ENCODE measurements around the gene EPHA2.

The EPHA2 gene

DNA sequence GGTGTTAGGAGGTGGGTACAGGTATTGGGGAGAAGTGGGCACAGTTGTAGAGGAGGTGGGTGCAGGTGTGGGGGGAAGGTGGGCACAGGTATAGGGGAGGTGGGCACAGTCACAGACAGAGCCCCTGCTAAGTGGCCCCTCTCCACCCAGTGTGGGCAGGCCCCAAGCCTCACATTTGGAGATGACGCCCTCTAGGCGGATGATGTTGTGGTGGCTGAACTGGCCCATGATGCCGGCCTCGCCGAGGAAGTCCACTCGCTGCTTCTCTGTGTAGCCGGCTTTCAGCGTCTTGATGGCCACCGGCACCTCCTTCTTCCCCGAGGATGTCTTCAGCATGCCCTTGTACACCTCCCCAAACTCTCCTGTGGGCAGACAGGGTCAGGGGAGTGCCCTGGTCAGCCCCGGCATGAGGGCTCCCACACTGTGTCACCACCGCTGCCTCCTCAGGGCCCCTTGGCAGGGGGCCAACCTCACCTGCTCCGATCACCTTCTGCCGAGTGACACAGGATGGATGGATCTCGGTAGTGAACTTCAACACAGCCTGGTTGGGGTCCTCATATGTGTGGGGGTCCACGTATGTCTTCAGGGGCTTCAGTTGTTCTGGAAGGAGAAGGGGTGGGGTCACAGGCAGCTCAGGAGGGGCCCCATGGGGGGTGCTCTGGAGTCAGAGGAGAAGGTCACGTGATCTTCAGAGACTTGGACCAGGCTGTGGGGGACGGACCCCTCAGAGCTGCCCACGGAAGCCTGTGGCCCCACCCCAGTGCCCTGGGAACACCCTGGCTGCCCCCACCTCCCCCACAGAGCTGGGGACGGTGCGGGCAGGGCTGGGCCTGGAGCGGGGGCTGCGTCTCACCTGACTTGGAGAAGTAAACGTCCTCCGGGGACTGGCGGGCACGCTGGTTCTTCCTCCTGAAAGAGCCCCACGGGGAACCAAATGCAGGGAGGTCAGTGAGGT, 22.6 kb downstream of the EPHA2 start:
- no peaks in the 10 kb centered on the region for H3K27me3 ChIP-seq (replicated peaks)
- DNase-seq, result no peak
- peaks cover 90% of the 10 kb centered on the region for H3K36me3 ChIP-seq (replicated peaks)
- TF ChIP-seq, protein P1, sequence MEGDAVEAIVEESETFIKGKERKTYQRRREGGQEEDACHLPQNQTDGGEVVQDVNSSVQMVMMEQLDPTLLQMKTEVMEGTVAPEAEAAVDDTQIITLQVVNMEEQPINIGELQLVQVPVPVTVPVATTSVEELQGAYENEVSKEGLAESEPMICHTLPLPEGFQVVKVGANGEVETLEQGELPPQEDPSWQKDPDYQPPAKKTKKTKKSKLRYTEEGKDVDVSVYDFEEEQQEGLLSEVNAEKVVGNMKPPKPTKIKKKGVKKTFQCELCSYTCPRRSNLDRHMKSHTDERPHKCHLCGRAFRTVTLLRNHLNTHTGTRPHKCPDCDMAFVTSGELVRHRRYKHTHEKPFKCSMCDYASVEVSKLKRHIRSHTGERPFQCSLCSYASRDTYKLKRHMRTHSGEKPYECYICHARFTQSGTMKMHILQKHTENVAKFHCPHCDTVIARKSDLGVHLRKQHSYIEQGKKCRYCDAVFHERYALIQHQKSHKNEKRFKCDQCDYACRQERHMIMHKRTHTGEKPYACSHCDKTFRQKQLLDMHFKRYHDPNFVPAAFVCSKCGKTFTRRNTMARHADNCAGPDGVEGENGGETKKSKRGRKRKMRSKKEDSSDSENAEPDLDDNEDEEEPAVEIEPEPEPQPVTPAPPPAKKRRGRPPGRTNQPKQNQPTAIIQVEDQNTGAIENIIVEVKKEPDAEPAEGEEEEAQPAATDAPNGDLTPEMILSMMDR (IDR thresholded peaks at IDR 0.05; ENCODE audit: low read depth, low read length, missing control alignments), result no peak
- in situ Hi-C loops (cut with HindIII; ENCODE audit: low pct_ligation_motif_present, low sequenced_read_pairs), result no loop called here
- no peak overlapping the region for H3K4me3 ChIP-seq (ENCODE audit: low read depth, low read length)
- H3K27ac ChIP-seq, result no peak overlapping the region

DNA sequence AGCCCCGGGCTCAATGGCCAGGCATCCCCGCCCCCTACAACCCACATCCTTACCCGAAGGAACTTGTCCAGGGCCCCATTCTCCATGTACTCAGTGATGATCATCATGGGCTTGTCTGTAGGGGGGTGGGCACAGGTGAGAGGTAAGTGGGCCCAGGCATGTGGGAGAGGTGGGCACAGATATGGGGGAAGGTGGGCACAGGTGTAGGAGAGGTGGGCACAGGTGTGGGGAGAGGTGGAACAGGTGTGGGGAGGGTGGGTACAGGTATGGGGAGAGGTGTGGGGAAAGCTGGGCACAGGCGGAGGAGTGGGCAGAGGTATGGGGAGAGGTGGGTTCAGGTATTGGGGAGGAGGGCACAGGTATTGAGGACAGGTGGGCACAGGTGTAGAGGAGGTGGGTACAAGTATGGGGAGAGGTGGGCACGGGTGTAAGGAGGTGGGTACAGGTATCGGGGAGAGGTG, 23.5 kb downstream of the EPHA2 start:
- no peak overlapping the region for H3K27ac ChIP-seq
- H3K27me3 ChIP-seq (replicated peaks), result no peaks in the 10 kb centered on the region
- in situ Hi-C loops (cut with HindIII; ENCODE audit: low pct_ligation_motif_present, low sequenced_read_pairs), result no loop called here
- TF ChIP-seq, protein P1 (IDR thresholded peaks at IDR 0.05; ENCODE audit: low read depth, low read length, missing control alignments), result no peak
- DNase-seq, result no peak
- H3K4me3 ChIP-seq (ENCODE audit: low read depth, low read length), result no peak overlapping the region
- peaks cover 89% of the 10 kb centered on the region for H3K36me3 ChIP-seq (replicated peaks)

DNA sequence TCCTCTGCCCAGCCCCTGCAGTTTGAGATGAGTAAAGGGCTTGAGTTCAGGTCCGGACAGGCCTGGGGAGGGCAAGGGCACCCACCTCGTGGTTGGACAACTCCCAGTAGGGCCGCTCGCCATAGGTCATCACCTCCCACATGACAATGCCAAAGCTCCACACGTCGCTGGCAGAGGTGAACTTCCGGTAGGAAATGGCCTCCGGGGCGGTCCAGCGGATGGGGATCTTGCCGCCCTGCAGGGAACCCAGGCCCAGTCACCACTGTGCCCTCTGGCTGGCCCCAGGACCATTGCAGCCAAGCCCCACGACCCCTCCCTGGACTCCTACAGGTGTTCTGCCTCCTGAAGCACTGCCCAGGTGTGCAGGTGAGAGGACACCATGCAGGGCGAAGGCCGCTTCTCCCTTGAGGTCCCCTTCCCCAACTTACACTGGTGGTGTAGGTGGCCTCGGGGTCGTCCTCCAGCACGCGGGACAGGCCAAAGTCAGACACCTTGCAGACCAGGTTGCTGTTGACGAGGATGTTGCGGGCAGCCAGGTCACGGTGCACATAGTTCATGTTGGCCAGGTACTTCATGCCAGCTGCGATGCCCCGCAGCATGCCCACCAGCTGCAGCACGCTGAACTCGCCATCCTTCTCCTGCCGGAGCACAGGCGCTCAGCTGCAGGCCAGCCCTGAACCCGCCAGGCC, 24.1 kb downstream of the EPHA2 start:
- peaks cover 89% of the 10 kb centered on the region for H3K36me3 ChIP-seq (replicated peaks)
- in situ Hi-C loops (cut with HindIII; ENCODE audit: low pct_ligation_motif_present, low sequenced_read_pairs), result no loop called here
- no peak for DNase-seq
- H3K4me3 ChIP-seq (ENCODE audit: low read depth, low read length), result no peak overlapping the region
- H3K27me3 ChIP-seq (replicated peaks), result no peaks in the 10 kb centered on the region
- no peak overlapping the region for H3K27ac ChIP-seq
- TF ChIP-seq, protein P1 (IDR thresholded peaks at IDR 0.05; ENCODE audit: low read depth, low read length, missing control alignments), result no peak

DNA sequence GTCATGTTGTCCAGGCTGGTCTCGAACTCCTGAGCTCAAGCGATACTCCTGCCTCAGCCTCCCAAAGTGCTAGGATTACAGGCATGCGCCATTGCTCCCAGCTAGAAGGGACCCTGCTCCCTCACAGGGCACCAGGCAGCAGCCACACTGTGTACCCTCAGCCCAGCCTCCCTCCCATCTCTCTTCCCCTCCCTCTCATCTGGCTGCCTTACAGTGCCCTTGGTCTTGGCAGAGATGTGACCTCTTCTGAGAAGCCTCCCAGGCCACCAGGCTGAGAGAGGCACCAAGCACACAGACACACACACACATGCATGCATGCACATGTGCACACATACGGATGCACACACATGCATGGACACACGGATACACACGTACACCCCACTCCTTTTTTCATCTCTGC, 25.0 kb downstream of the EPHA2 start:
- Histone ChIP-seq H3K36me3 (replicated peaks) (peaks cover 95% of the 10 kb centered on the region), H3K4me3 (ENCODE audit: low read depth, low read length) (no peak overlapping the region), H3K27me3 (replicated peaks) (no peaks in the 10 kb centered on the region), H3K27ac (no peak overlapping the region)
- DNase-seq, result no peak
- in situ Hi-C loops (cut with HindIII; ENCODE audit: low pct_ligation_motif_present, low sequenced_read_pairs), result no loop called here
- TF ChIP-seq, protein P1 (IDR thresholded peaks at IDR 0.05; ENCODE audit: low read depth, low read length, missing control alignments), result no peak

DNA sequence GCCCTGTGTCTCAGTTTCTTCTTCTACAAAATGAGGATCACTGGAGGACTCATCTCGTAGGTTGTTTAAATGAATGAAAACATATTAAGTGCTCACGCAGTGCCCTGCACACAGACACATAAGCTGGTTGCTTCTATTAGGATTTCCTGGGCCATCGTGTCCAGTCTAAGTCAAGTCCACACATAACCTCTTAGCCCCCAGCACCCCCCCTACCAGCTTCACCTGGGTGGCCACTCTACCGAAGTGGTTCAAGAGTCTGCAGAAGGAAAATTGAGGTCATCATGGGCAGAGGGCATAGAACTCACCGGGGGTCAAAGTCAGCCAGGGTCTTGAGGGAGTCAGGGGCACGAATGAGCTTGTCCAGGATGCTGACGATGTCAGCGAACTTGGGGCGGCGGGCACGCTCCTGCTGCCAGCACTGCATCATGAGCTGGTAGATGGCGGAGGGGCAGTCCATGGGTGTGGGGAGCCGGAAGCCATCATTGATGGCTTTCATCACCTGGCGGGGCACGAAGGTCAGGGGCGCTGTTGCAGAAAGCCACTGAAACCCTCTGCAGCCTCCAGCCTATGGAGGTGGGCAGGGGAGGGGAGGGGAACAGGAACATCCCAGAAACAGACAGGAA, 25.8 kb downstream of the EPHA2 start:
- H3K27ac ChIP-seq, result no peak overlapping the region
- TF ChIP-seq, protein P1 (IDR thresholded peaks at IDR 0.05; ENCODE audit: low read depth, low read length, missing control alignments), result no peak
- H3K27me3 ChIP-seq (replicated peaks), result no peaks in the 10 kb centered on the region
- no peak for DNase-seq
- no peak overlapping the region for H3K4me3 ChIP-seq (ENCODE audit: low read depth, low read length)
- in situ Hi-C loops (cut with HindIII; ENCODE audit: low pct_ligation_motif_present, low sequenced_read_pairs), result no loop called here
- H3K36me3 ChIP-seq (replicated peaks), result peaks cover 94% of the 10 kb centered on the region

Data from brain microvascular endothelial cell (primary cell).